Ishikawa (cell line): Measurements from ENCODE around the gene OTUB1.

Experiments
- CEBPB ChIP-seq: IDR thresholded peaks from 2 replicates; pipeline ENCODE4 v1.6.1; 2012
- CREB1 ChIP-seq: IDR thresholded peaks from 2 replicates; pipeline ENCODE4 v1.6.1; 2012; ENCODE audit warnings: low read depth
- EGR1 ChIP-seq: IDR thresholded peaks from 2 replicates; pipeline ENCODE4 v1.6.1; 2012
- EP300 ChIP-seq: IDR thresholded peaks from 2 replicates; pipeline ENCODE4 v1.6.1; 2012; ENCODE audit warnings: borderline replicate concordance
- FOXM1 ChIP-seq: IDR thresholded peaks from 2 replicates; pipeline ENCODE4 v1.6.1; 2012; ENCODE audit warnings: low read depth, borderline replicate concordance
- NFIC ChIP-seq: IDR thresholded peaks from 2 replicates; pipeline ENCODE4 v1.6.1; 2012
- RAD21 ChIP-seq: IDR thresholded peaks from 2 replicates; pipeline ENCODE4 v1.6.1; 2012; ENCODE audit warnings: low read depth
- REST ChIP-seq: IDR thresholded peaks from 2 replicates; pipeline ENCODE4 v1.6.1; 2012; ENCODE audit warnings: low read depth, mild to moderate bottlenecking
- TAF1 ChIP-seq: IDR thresholded peaks from 2 replicates; pipeline ENCODE4 v1.6.1; 2012; ENCODE audit warnings: low read depth, mild to moderate bottlenecking
- TCF12 ChIP-seq: IDR thresholded peaks from 2 replicates; pipeline ENCODE4 v1.6.1; 2012; ENCODE audit warnings: low read depth
- TEAD4 ChIP-seq: IDR thresholded peaks from 2 replicates; pipeline ENCODE4 v1.6.1; 2012
- USF1 ChIP-seq: IDR thresholded peaks from 2 replicates; pipeline ENCODE4 v1.6.1; 2012
- YY1 ChIP-seq: IDR thresholded peaks from 2 replicates; pipeline ENCODE4 v1.6.1; 2012; ENCODE audit warnings: low read depth
- ZBTB7A ChIP-seq: IDR thresholded peaks from 2 replicates; pipeline ENCODE4 v1.6.1; 2012; ENCODE audit warnings: low read depth
- TF ChIP-seq, protein P1 (sequence below): IDR thresholded peaks from 2 replicates; pipeline ENCODE4 v1.6.1; 2012

The OTUB1 gene

GRCh38 chr11:64000026-64000739 lies 13.9 kb downstream of the OTUB1 start:
- no peak for TF ChIP-seq ZBTB7A

- TF ChIP-seq FOXM1 (no peak), EP300 (no peak)
Measured at GRCh38 chr11:64000740-64001483, 14.7 kb downstream of the OTUB1 start.

DNA sequence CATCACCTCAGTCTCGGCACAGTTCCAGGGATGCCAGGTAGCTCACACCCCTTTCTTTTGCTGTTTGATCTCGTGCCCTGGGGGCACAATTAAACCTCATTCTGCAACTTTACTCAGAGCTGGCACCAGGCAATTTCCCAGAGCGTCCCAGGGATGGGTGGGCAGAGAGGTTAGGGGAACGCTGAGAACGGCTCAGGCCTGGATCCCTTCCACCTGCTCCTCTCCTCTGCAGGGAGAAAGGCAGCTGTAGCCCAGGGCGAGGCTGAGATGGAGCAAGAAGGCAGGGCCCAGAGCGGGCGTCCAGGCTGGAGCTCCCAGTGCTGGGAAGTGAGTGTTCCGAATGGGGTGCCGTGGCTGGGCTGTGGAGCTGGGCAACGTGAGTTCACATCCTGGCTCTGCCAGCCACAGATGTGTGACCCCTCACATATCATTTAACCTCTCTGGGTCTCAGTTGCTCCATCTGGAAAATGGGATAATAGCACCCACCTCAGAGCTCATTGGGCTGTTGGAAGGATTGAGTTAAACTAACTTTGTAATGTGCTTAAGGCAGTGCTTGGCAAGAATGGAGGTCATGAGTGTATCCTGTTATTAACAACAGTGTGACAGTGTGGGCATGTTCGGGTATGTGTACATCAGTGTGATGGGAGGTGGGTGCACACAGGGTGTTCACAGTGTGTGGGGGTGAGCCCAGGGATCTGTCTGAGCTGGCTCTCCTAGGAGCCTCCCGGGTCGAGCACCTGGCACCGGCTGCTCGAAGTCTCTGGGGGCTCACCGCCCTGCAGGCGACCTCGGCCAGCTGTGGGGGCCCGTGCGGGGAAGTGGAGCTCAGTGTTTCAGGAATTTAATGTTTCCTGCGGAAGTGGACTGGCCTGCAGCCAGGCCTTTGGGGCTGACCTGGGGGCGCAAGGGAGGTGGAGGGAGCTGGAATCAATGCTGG lies 15.5 kb downstream of the OTUB1 start:
- no peak for TF ChIP-seq EP300
- TF ChIP-seq, protein P1, sequence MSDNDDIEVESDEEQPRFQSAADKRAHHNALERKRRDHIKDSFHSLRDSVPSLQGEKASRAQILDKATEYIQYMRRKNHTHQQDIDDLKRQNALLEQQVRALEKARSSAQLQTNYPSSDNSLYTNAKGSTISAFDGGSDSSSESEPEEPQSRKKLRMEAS = no peak
- TF ChIP-seq CEBPB = no peak
- TF ChIP-seq NFIC = no peak
- TF ChIP-seq ZBTB7A = no peak
- no peak for TF ChIP-seq CREB1
- no peak for TF ChIP-seq FOXM1
- no peak for TF ChIP-seq EGR1
- no peak for TF ChIP-seq YY1
- no peak for TF ChIP-seq TEAD4
- no peak for TF ChIP-seq REST
- no peak for TF ChIP-seq RAD21
- no peak for TF ChIP-seq TAF1
- no peak for TF ChIP-seq TCF12
- TF ChIP-seq USF1 = no peak

- TF ChIP-seq, protein P1 = no peak
- no peak for TF ChIP-seq TAF1
- no peak for TF ChIP-seq FOXM1
- no peak for TF ChIP-seq EP300
- TF ChIP-seq NFIC = no peak
- no peak for TF ChIP-seq ZBTB7A
- no peak for TF ChIP-seq EGR1
- no peak for TF ChIP-seq TEAD4
- no peak for TF ChIP-seq CREB1
- no peak for TF ChIP-seq USF1
- no peak for TF ChIP-seq REST
- TF ChIP-seq YY1 = no peak
Measured at GRCh38 chr11:64003807-64004589, 17.8 kb downstream of the OTUB1 start.

DNA sequence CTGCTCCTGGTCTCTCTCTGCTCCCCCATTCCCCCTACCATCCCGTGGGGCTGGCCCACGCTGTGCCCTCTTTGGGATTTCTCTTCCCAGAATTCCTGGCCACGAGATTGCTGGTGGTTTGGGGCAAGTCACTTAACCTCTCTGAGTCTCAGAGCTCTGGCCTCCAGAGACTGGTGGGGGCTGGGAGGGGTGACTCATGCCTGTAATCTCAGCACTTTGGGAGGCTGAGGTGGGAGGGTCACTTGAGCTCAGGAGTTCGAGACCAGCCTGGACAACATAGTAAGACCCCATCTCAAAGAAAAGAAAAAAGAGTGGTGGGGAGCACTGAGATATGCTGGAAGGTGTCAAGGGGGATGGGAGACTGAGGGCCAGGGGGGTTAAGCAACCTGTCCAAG lies 18.3 kb downstream of the OTUB1 start:
- no peak for TF ChIP-seq REST
- no peak for TF ChIP-seq NFIC
- TF ChIP-seq, protein P1 = no peak
- no peak for TF ChIP-seq USF1
- TF ChIP-seq CEBPB = no peak
- TF ChIP-seq CREB1 = no peak
- TF ChIP-seq TCF12 = no peak
- no peak for TF ChIP-seq FOXM1
- no peak for TF ChIP-seq TEAD4
- TF ChIP-seq EGR1 = no peak
- TF ChIP-seq YY1 = no peak
